Endothelial cell of umbilical vein (primary cell): ENCODE results near the gene DCC. TPM values are rescaled to one million over a fixed set of nuclear protein-coding genes. Genes with fewer than 3 reads are reported as not detected.

Experiments
- BruUV-seq: library from RNA; stranded (reverse); fragments of 400-500 nt; replicated peaks from 2 replicates; lab custom pipeline; 2021; lab: Mats Ljungman, UMichigan
- CTCF ChIA-PET: fragments of 300-600, 350-600 bp; sonication (Branson Sonifier 250); formaldehyde crosslinking; loops from one replicate; lab custom pipeline; 2021; ENCODE audit warnings: antibody characterized with exemption, inconsistent platforms; lab: Charles Lee
- POLR2A ChIA-PET: fragments of 300-600, 350-600 bp; sonication (Branson Sonifier 250); formaldehyde crosslinking; loops from one replicate; lab custom pipeline; 2021; ENCODE audit warnings: antibody characterized with exemption, inconsistent platforms; lab: Charles Lee
- DNase-seq: peaks from one replicate; pipeline ENCODE4 v3.0.0-alpha.2; 2011; ENCODE audit warnings: low read depth, low spot score
- FAIRE-seq: peaks from 2 replicates; lab custom pipeline; 2011; peaks lifted over from hg19 to GRCh38; lab: Jason Lieb, UNC
- H2AFZ ChIP-seq: 2 replicates; pipeline ENCODE4 v1.6.0; 2012; ENCODE audit warnings: low read depth, low read length, control low read depth, inconsistent platforms
- H3K27ac ChIP-seq: 2 replicates; pipeline ENCODE4 v1.5.1; 2011; ENCODE audit warnings: low read depth, mild to moderate bottlenecking, control low read depth, low read length, moderate library complexity; ENCODE audit not compliant: insufficient read depth
- H3K27me3 ChIP-seq, 2 experiments: 2 replicates each; pipeline versions ENCODE4 v1.6.0 to v1.6.1; 2011; ENCODE audit warnings: low read length in 2 of 2, mixed read lengths in 1 of 2; ENCODE audit not compliant: control insufficient read depth in 2 of 2, insufficient read depth in 2 of 2
- H3K36me3 ChIP-seq, 2 experiments: 2 replicates in 1 of 2; 3 replicates in 1 of 2; pipeline ENCODE4 v1.5.1; 2011; ENCODE audit warnings: low read length in 2 of 2, mild to moderate bottlenecking in 1 of 2, moderate library complexity in 1 of 2; ENCODE audit not compliant: control insufficient read depth in 2 of 2, insufficient read depth in 2 of 2; ENCODE audit errors: extremely low read depth in 1 of 2
- H3K4me1 ChIP-seq: 3 replicates; pipeline ENCODE4 v1.5.1; 2011; ENCODE audit warnings: mild to moderate bottlenecking, low read length; ENCODE audit not compliant: control insufficient read depth, insufficient read depth; ENCODE audit errors: extremely low read depth
- H3K4me2 ChIP-seq: 2 replicates; pipeline ENCODE4 v1.6.1; 2011; ENCODE audit warnings: low read length, control low read depth, mixed read lengths; ENCODE audit not compliant: insufficient read depth
- H3K4me3 ChIP-seq, 3 experiments: fragments of 200-600 bp in 1 of 3; sonication (generic), shearing (Covaris generic) in 1 of 3; replicated peaks in 1 of 3; 2 replicates each; pipeline ENCODE4 v1.5.1; 2011 to 2016; ENCODE audit warnings: control low read depth in 3 of 3, low read length in 3 of 3, mild to moderate bottlenecking in 2 of 3, inconsistent platforms in 1 of 3, low read depth in 1 of 3, moderate library complexity in 1 of 3; ENCODE audit not compliant: insufficient read depth in 1 of 3
- H3K79me2 ChIP-seq: 2 replicates; pipeline ENCODE4 v1.6.0; 2012; ENCODE audit warnings: low read length, inconsistent platforms; ENCODE audit not compliant: control insufficient read depth, insufficient read depth
- H3K9ac ChIP-seq: replicated peaks from 2 replicates; pipeline ENCODE3; 2011; ENCODE audit warnings: low read length, control low read depth; ENCODE audit not compliant: insufficient read depth; ENCODE audit errors: extremely low read depth
- H3K9me1 ChIP-seq: replicated peaks from 3 replicates; pipeline ENCODE4 v1.6.0; 2011; ENCODE audit warnings: mild to moderate bottlenecking, low read length; ENCODE audit not compliant: control insufficient read depth, insufficient read depth; ENCODE audit errors: extremely low read depth
- H3K9me3 ChIP-seq: replicated peaks from 2 replicates; pipeline ENCODE4 v1.5.1; 2012; ENCODE audit warnings: low read length, inconsistent platforms; ENCODE audit not compliant: control insufficient read depth, insufficient read depth
- H4K20me1 ChIP-seq: replicated peaks from 2 replicates; pipeline ENCODE3; 2011; ENCODE audit warnings: mild to moderate bottlenecking, low read length; ENCODE audit not compliant: control insufficient read depth, insufficient read depth; ENCODE audit errors: extremely low read depth
- FOS ChIP-seq: IDR thresholded peaks from 2 replicates; pipeline ENCODE4 v1.6.1; 2011; ENCODE audit warnings: mild to moderate bottlenecking, low read length, moderate library complexity, borderline replicate concordance; ENCODE audit not compliant: insufficient read depth
- GATA2 ChIP-seq: IDR thresholded peaks from 2 replicates; pipeline ENCODE4 v1.7.0; 2011; ENCODE audit warnings: low read depth, mild to moderate bottlenecking, moderate library complexity, mixed read lengths, low read length; ENCODE audit not compliant: insufficient read length, insufficient read depth
- POLR2A ChIP-seq: IDR thresholded peaks from 2 replicates; pipeline ENCODE4 v1.6.1; 2012; ENCODE audit warnings: low read depth, mild to moderate bottlenecking, control low read depth, low read length
- POLR2AphosphoS5 ChIP-seq: IDR thresholded peaks from 2 replicates; pipeline ENCODE4 v1.6.1; 2012; ENCODE audit warnings: low read depth, mild to moderate bottlenecking, control low read depth, low read length, moderate library complexity; ENCODE audit not compliant: insufficient read depth
- dilution Hi-C: fragments of 300-500 bp; cut with MboI; formaldehyde crosslinking; loops from one replicate; pipeline ENCODE4 v1.15.0; 2019; ENCODE audit warnings: low sequenced_read_pairs; ENCODE audit not compliant: extremely low pct_ligation_motif_present
- intact Hi-C: fragments of 100-400 bp; cut with micrococcal nuclease; formaldehyde crosslinking; loops from one replicate; pipeline ENCODE4 v1.10.0; 2022
- polyA plus RNA-seq, 4 experiments: library from polyadenylated mRNA; depleted of rRNA in 3 of 4; stranded (reverse) in 3 of 4; unstranded in 1 of 4; fragments of >200 nt; gene quantifications; 2 replicates each; pipeline versions ENCODE4 v1.2.1 to v1.2.3, GENCODE V29; 2011 to 2012; ENCODE audit warnings: missing spikeins in 1 of 4
- total RNA-seq: library from RNA; stranded (reverse); gene quantifications from 2 replicates; pipeline ENCODE4 v1.2.3, GENCODE V29; 2021
- TF ChIP-seq, protein P1 (sequence below), 2 donors: IDR thresholded peaks; 1 replicate in 1 of 2; 2 replicates in 1 of 2; pipeline ENCODE4 v1.5.1; 2011; ENCODE audit warnings: low read length in 2 of 2, mild to moderate bottlenecking in 2 of 2, moderate library complexity in 2 of 2, control low read depth in 1 of 2, inconsistent platforms in 1 of 2, low read depth in 1 of 2; ENCODE audit not compliant: insufficient read depth in 1 of 2; ENCODE audit errors: extremely low read depth in 1 of 2

Gene DCC
- total and polyA plus RNA-seq, 2 donors (not counting 3 experiments of a cell fraction or from before 2014, with no cell fraction given), result not detected

DNA sequence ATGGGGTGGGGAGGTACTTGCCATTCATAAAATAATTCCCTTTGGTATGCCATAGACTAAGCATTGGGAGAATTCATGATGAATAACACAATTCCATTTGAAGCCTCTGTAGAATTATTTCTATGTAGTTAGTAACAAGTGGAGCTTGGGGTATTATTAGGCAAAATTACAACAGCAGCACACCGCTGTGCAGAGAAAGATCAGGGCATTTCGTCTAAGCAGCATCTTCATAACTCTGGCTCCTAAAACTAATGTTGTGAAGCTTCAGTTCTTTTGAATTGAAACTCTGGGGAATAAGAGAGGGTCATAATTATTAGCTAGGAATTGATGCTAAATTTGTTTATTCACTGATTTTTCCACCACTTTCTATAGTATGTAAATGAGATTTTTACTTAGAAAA, 630.7 kb downstream of the DCC start:
- ChIA-PET CTCF (no interaction called here), POLR2A (no interaction called here)
- H3K79me2 ChIP-seq, result no peaks in the 10 kb centered on the region
- no peak overlapping the region for H3K4me2 ChIP-seq
- DNase-seq (no peak), FAIRE-seq (no peak)
- H2AFZ ChIP-seq, result no peak overlapping the region
- H3K27me3 ChIP-seq, result no peaks in the 10 kb centered on the region
- no TSS peak for BruUV-seq
- no peaks in the 10 kb centered on the region for H4K20me1 ChIP-seq
- H3K9me1 ChIP-seq, result no peaks in the 10 kb centered on the region
- intact Hi-C loops (no loop called here), dilution Hi-C loops (no loop called here)
- no peak overlapping the region for H3K27ac ChIP-seq
- peaks cover 4% of the 10 kb centered on the region for H3K9me3 ChIP-seq
- H3K4me1 ChIP-seq, result no peaks in the 10 kb centered on the region
- H3K9ac ChIP-seq, result no peak overlapping the region
- no peak for TF ChIP-seq POLR2A
- TF ChIP-seq POLR2AphosphoS5, result no peak
- TF ChIP-seq GATA2, result no peak
- no peak for TF ChIP-seq FOS
- no peak overlapping the region for H3K4me3 ChIP-seq
- H3K36me3 ChIP-seq, result no peaks in the 10 kb centered on the region

DNA sequence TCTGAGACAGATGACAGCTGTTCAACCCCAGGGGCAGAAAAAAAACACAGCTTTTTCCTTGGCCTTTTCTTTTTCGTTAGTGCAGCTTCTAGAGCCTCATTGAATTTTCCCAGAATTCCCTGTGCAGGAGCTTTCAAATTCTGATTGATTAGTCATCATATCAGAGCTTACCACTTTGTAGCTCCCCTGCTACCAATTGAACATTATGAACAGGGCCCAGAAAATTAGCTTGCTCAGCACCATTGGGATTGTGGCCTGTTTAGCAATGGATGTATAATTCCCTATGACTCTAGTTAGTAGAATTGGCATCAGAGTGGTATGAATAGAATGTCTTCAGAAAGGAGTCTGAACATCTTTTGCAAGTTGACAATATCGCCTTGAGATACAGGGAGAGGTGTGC, 631.1 kb downstream of the DCC start:
- H3K9me1 ChIP-seq, result no peaks in the 10 kb centered on the region
- H3K27me3 ChIP-seq, result no peaks in the 10 kb centered on the region
- H3K4me1 ChIP-seq, result no peaks in the 10 kb centered on the region
- peaks cover 4% of the 10 kb centered on the region for H3K9me3 ChIP-seq
- no peak for TF ChIP-seq GATA2
- TF ChIP-seq, protein P1, sequence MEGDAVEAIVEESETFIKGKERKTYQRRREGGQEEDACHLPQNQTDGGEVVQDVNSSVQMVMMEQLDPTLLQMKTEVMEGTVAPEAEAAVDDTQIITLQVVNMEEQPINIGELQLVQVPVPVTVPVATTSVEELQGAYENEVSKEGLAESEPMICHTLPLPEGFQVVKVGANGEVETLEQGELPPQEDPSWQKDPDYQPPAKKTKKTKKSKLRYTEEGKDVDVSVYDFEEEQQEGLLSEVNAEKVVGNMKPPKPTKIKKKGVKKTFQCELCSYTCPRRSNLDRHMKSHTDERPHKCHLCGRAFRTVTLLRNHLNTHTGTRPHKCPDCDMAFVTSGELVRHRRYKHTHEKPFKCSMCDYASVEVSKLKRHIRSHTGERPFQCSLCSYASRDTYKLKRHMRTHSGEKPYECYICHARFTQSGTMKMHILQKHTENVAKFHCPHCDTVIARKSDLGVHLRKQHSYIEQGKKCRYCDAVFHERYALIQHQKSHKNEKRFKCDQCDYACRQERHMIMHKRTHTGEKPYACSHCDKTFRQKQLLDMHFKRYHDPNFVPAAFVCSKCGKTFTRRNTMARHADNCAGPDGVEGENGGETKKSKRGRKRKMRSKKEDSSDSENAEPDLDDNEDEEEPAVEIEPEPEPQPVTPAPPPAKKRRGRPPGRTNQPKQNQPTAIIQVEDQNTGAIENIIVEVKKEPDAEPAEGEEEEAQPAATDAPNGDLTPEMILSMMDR (IDR thresholded peaks at IDR 0.05; ENCODE audit: extremely low read depth in 1 of 2, insufficient read depth in 1 of 2, low read depth in 1 of 2, low read length in 2 of 2), result no peak
- no TSS peak for BruUV-seq
- no peak overlapping the region for H2AFZ ChIP-seq
- DNase-seq, result no peak
- H3K4me2 ChIP-seq, result no peak overlapping the region
- H3K27ac ChIP-seq, result no peak overlapping the region
- intact Hi-C loops (no loop called here), dilution Hi-C loops (no loop called here)
- no peak overlapping the region for H3K4me3 ChIP-seq
- no peaks in the 10 kb centered on the region for H4K20me1 ChIP-seq
- H3K9ac ChIP-seq, result no peak overlapping the region
- POLR2A ChIA-PET, result no interaction called here
- no peaks in the 10 kb centered on the region for H3K36me3 ChIP-seq
- H3K79me2 ChIP-seq, result no peaks in the 10 kb centered on the region
- no peak for FAIRE-seq
- CTCF ChIA-PET, result no interaction called here
